ENCODE measurements around the gene SLC36A4. TPM values are rescaled to one million over a fixed set of nuclear protein-coding genes. Genes with fewer than 3 reads are reported as not detected.

The SLC36A4 gene
- total RNA-seq, 2 experiments from 2014 or later, result 3.0 to 4.2 TPM

DNA sequence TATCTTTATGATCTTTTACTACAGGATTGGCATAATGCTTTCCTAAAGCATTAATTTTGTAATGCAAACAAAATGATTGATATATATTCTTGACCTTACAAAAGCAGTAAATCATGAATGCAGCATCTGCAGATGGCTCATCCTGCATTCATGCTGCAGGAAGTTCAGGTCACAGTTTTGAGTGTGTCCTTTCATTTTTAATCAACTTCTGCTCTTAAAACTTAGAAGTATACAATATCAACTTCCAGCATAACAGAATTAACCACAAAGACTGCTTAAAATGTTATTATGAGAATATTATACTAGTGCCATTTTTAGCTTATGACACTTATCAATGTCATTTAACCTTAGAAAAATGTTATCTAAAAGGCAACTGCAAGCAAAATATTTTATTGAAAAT is 54.0 kb downstream of the SLC36A4 start:
- CTCF ChIA-PET (ENCODE audit: unreplicated experiment), result no interaction called here
- Histone ChIP-seq H3K4me2 (ENCODE audit: low read length) (no peak overlapping the region), H3K27ac (ENCODE audit: low read depth, low read length, poor library complexity, severe bottlenecking) (no peak overlapping the region), H3K9me3 (ENCODE audit: low read length) (no peaks in the 10 kb centered on the region), H2AFZ (ENCODE audit: low read length) (no peak overlapping the region), H3K36me3 (ENCODE audit: insufficient read depth, low read length) (no peaks in the 10 kb centered on the region), H3K79me2 (ENCODE audit: insufficient read depth, low read depth, low read length) (no peaks in the 10 kb centered on the region), H3K9me2 (ENCODE audit: insufficient read depth, low read length) (no peaks in the 10 kb centered on the region), H3K4me1 (ENCODE audit: insufficient read depth, low read length, poor library complexity, severe bottlenecking) (no peaks in the 10 kb centered on the region), H3K4me3 (ENCODE audit: low read depth, low read length, poor library complexity, severe bottlenecking) (no peak overlapping the region), H4K20me1 (ENCODE audit: insufficient read depth, low read length) (no peaks in the 10 kb centered on the region)
- no TSS peak for BruUV-seq (replicated peaks)
- POLR2A ChIA-PET, result interaction anchor here (1.6 kb wide), 1 partner anchor 13 kb away, joined by 4 read pairs; no protein-coding TSS in a partner anchor
- TF ChIP-seq EZH2phosphoT487 (IDR thresholded peaks at IDR 0.05; ENCODE audit: borderline replicate concordance, low read depth, low read length), result no peak
- TF ChIP-seq, protein P1, sequence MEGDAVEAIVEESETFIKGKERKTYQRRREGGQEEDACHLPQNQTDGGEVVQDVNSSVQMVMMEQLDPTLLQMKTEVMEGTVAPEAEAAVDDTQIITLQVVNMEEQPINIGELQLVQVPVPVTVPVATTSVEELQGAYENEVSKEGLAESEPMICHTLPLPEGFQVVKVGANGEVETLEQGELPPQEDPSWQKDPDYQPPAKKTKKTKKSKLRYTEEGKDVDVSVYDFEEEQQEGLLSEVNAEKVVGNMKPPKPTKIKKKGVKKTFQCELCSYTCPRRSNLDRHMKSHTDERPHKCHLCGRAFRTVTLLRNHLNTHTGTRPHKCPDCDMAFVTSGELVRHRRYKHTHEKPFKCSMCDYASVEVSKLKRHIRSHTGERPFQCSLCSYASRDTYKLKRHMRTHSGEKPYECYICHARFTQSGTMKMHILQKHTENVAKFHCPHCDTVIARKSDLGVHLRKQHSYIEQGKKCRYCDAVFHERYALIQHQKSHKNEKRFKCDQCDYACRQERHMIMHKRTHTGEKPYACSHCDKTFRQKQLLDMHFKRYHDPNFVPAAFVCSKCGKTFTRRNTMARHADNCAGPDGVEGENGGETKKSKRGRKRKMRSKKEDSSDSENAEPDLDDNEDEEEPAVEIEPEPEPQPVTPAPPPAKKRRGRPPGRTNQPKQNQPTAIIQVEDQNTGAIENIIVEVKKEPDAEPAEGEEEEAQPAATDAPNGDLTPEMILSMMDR (conservative IDR thresholded peaks at IDR 0.05; ENCODE audit: low read length), result no peak
- no peak for DNase-seq (ENCODE audit: low spot score)
- intact Hi-C loops (cut with micrococcal nuclease; ENCODE audit: unreplicated experiment), result no loop called here

DNA sequence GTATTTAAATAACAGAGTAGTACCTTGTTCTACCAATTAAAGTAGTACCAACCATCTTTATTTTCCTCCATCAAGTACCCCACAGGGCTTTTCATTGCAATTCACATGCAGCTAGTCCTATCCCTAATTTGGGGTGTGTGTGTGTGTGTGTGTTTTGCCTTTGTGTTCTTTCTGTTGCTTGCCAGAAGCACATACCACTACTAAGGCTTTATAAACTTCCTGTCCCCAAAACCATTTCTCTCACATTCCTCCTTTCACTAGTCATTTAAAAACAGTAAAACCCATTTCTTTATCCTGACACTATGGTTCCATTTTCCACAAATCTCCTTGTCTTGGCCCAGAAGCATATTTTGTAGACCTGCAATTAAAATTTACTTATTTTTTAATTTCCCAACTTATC is 54.6 kb downstream of the SLC36A4 start:
- no TSS peak for BruUV-seq (replicated peaks)
- Histone ChIP-seq H3K4me3 (ENCODE audit: low read depth, low read length, poor library complexity, severe bottlenecking) (no peak overlapping the region), H2AFZ (ENCODE audit: low read length) (no peak overlapping the region), H3K4me1 (ENCODE audit: insufficient read depth, low read length, poor library complexity, severe bottlenecking) (no peaks in the 10 kb centered on the region), H3K9me2 (ENCODE audit: insufficient read depth, low read length) (no peaks in the 10 kb centered on the region), H3K79me2 (ENCODE audit: insufficient read depth, low read depth, low read length) (no peaks in the 10 kb centered on the region), H3K36me3 (ENCODE audit: insufficient read depth, low read length) (no peaks in the 10 kb centered on the region), H3K9me3 (ENCODE audit: low read length) (no peaks in the 10 kb centered on the region), H3K27ac (ENCODE audit: low read depth, low read length, poor library complexity, severe bottlenecking) (no peak overlapping the region), H4K20me1 (ENCODE audit: insufficient read depth, low read length) (no peaks in the 10 kb centered on the region), H3K4me2 (ENCODE audit: low read length) (no peak overlapping the region)
- TF ChIP-seq EZH2phosphoT487 (IDR thresholded peaks at IDR 0.05; ENCODE audit: borderline replicate concordance, low read depth, low read length), result no peak
- DNase-seq (ENCODE audit: low spot score), result no peak
- CTCF ChIA-PET (ENCODE audit: unreplicated experiment), result no interaction called here
- POLR2A ChIA-PET, result interaction anchor here (0.7 kb wide), 1 partner anchor 496 kb away, joined by 3 read pairs; no protein-coding TSS in a partner anchor
- intact Hi-C loops (cut with micrococcal nuclease; ENCODE audit: unreplicated experiment), result no loop called here

DNA sequence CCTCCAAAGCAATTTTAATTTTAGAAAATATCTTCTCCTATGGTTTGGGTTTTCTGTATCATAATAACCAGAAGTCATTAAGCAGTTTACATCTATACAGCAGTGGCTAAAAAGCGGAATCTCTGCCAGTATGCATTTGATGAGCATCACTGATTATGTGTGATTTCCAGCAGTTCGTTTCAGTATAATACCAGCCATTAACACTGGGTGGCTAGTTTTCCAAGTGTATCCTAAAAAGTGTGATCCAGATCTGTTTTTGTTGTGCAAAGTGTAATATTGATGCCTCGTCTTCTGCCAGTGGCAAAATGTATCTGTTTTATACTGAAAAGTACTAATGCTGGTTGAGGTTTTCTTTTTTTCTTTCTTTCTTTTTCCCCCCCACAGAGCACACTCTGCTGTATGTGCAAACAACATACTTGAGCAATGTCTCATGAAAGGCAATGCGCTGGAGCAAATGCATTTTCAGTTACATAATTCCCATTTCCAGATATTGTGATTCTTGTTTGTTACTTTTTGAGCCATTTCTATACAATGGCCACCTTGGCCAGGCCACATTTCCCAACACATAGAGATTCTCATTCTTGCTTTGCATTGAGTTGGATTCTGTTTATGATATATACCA is 64.2 kb downstream of the SLC36A4 start:
- Histone ChIP-seq H2AFZ (ENCODE audit: low read length) (no peak overlapping the region), H3K4me3 (ENCODE audit: low read depth, low read length, poor library complexity, severe bottlenecking) (no peak overlapping the region), H3K27ac (ENCODE audit: low read depth, low read length, poor library complexity, severe bottlenecking) (no peak overlapping the region), H3K4me1 (ENCODE audit: insufficient read depth, low read length, poor library complexity, severe bottlenecking) (no peaks in the 10 kb centered on the region), H3K9me3 (ENCODE audit: low read length) (no peaks in the 10 kb centered on the region), H3K36me3 (ENCODE audit: insufficient read depth, low read length) (no peaks in the 10 kb centered on the region), H3K79me2 (ENCODE audit: insufficient read depth, low read depth, low read length) (no peaks in the 10 kb centered on the region), H3K4me2 (ENCODE audit: low read length) (no peak overlapping the region), H4K20me1 (ENCODE audit: insufficient read depth, low read length) (no peaks in the 10 kb centered on the region), H3K9me2 (ENCODE audit: insufficient read depth, low read length) (no peaks in the 10 kb centered on the region)
- CTCF ChIA-PET (ENCODE audit: unreplicated experiment), result no interaction called here
- BruUV-seq (replicated peaks), result no TSS peak
- POLR2A ChIA-PET, result interaction anchor here (0.8 kb wide), 1 partner anchor 15 kb away, joined by 3 read pairs; no protein-coding TSS in a partner anchor
- TF ChIP-seq, protein P1 (conservative IDR thresholded peaks at IDR 0.05; ENCODE audit: low read length), result no peak
- no peak for TF ChIP-seq EZH2phosphoT487 (IDR thresholded peaks at IDR 0.05; ENCODE audit: borderline replicate concordance, low read depth, low read length)
- DNase-seq (ENCODE audit: low spot score), result no peak
- intact Hi-C loops (cut with micrococcal nuclease; ENCODE audit: unreplicated experiment), result no loop called here

All from OCI-LY7 (cell line).